Neutrophil (primary cell): ENCODE measurements around the gene KLHL4.
"Not testable (repeated sequence)": the region's sequence is repeated elsewhere in the genome, so short reads cannot be mapped to it uniquely, and the experiment has no call there.

Experiments
- H3K27ac ChIP-seq: fragments of 200-600 bp; sonication (generic); 2 replicates; pipeline ENCODE4 v1.5.1; 2016; ENCODE audit warnings: mild to moderate bottlenecking, moderate library complexity
- H3K27me3 ChIP-seq: fragments of 200-600 bp; sonication (generic); 2 replicates; pipeline ENCODE4 v1.6.0; 2016; ENCODE audit warnings: mild to moderate bottlenecking
- H3K36me3 ChIP-seq: fragments of 200-600 bp; sonication (generic); 2 replicates; pipeline ENCODE4 v1.5.1; 2017
- H3K4me1 ChIP-seq, 2 experiments: fragments of 200-600 bp in 1 of 2; sonication (generic) in 1 of 2; 1 replicate in 1 of 2; 2 replicates in 1 of 2; pipeline versions ENCODE4 v1.5.1 to v1.6.1; 2013 to 2016; ENCODE audit warnings: low read depth in 1 of 2, low read length in 1 of 2, mild to moderate bottlenecking in 1 of 2, moderate library complexity in 1 of 2; ENCODE audit not compliant: control insufficient read depth in 1 of 2, insufficient read depth in 1 of 2
- H3K4me3 ChIP-seq, 2 experiments: fragments of 200-600 bp in 1 of 2; sonication (generic) in 1 of 2; 1 replicate in 1 of 2; 2 replicates in 1 of 2; pipeline ENCODE4 v1.5.1; 2013 to 2016; ENCODE audit warnings: low read depth in 1 of 2, low read length in 1 of 2, mild to moderate bottlenecking in 1 of 2, moderate library complexity in 1 of 2
- H3K9me3 ChIP-seq: fragments of 200-600 bp; sonication (generic); 2 replicates; pipeline ENCODE4 v1.5.1; 2016
- TF ChIP-seq, protein P1 (sequence below): fragments of 200-600 bp; sonication (generic); IDR thresholded peaks from 2 replicates; pipeline ENCODE4 v1.5.1; 2016; ENCODE audit warnings: antibody characterized with exemption

The KLHL4 gene

DNA sequence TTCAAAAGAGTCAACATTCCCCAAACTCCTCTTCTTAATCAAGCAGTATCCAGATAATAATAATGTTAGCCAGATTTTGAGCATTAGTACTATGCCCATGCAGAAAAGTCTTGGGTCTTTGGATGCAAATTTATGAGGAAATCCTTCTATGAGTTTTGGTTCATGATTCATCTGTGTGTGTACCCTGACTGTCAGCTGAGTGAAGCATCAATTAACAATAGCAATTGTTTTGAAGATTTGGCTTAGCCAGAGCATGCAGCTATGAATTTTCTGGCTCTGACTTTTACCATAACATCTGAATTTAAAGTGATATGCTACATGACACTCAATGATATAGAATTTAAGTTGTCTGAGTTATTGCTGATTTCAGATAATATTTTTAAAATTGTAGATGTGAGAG, 145.8 kb downstream of the KLHL4 start:
- Histone ChIP-seq H3K9me3 (no peaks in the 10 kb centered on the region), H3K27ac (no peak overlapping the region), H3K4me3 (no peak overlapping the region), H3K4me1 (no peaks in the 10 kb centered on the region), H3K27me3 (no peaks in the 10 kb centered on the region), H3K36me3 (no peaks in the 10 kb centered on the region)
- TF ChIP-seq, protein P1, sequence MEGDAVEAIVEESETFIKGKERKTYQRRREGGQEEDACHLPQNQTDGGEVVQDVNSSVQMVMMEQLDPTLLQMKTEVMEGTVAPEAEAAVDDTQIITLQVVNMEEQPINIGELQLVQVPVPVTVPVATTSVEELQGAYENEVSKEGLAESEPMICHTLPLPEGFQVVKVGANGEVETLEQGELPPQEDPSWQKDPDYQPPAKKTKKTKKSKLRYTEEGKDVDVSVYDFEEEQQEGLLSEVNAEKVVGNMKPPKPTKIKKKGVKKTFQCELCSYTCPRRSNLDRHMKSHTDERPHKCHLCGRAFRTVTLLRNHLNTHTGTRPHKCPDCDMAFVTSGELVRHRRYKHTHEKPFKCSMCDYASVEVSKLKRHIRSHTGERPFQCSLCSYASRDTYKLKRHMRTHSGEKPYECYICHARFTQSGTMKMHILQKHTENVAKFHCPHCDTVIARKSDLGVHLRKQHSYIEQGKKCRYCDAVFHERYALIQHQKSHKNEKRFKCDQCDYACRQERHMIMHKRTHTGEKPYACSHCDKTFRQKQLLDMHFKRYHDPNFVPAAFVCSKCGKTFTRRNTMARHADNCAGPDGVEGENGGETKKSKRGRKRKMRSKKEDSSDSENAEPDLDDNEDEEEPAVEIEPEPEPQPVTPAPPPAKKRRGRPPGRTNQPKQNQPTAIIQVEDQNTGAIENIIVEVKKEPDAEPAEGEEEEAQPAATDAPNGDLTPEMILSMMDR, result no peak

DNA sequence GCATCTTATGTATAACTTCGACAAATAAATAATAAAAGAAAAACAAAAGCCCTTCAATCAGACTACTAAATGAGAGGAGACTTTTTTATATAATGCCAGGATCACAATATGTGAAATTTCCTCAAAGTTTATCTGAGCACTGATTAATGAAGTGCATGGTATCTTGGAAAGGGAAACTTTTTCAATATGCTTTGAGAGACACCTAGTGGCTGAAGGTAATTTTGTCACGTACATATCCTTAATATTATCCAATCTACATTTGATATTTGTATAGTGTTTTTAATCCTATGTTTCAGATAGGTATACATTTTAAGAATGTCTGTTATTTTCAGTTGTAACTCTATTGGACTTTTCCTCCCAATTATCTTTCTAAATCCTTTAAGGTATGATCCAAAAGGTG, 146.8 kb downstream of the KLHL4 start:
- no peak overlapping the region for H3K4me3 ChIP-seq
- no peaks in the 10 kb centered on the region for H3K27me3 ChIP-seq
- no peaks in the 10 kb centered on the region for H3K4me1 ChIP-seq
- H3K36me3 ChIP-seq, result no peaks in the 10 kb centered on the region
- no peak overlapping the region for H3K27ac ChIP-seq
- TF ChIP-seq, protein P1, result no peak
- H3K9me3 ChIP-seq, result no peaks in the 10 kb centered on the region

DNA sequence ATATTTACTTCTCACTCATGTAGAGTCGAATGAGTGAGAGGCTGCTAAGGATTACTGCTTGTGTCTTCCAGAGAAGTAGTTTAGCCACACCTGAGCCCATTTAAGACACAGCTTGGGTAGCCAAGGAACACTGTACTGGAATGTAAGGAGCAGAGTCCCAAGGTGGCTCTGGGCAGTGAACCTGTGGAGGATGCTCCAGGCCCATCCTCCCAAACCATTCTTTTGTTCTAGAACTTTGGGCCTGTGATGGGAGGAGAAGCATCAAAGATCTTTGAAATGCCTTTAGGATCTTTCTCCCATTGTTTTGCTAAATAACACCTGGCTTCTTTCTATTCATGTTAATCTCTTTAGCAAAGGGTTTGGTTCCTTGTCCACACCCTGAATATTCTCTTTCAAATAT, 162.2 kb downstream of the KLHL4 start:
- H3K27ac ChIP-seq, result no peak overlapping the region
- no peak overlapping the region for H3K4me3 ChIP-seq
- no peaks in the 10 kb centered on the region for H3K9me3 ChIP-seq
- no peaks in the 10 kb centered on the region for H3K4me1 ChIP-seq
- TF ChIP-seq, protein P1, result no peak
- no peaks in the 10 kb centered on the region for H3K27me3 ChIP-seq
- no peaks in the 10 kb centered on the region for H3K36me3 ChIP-seq

DNA sequence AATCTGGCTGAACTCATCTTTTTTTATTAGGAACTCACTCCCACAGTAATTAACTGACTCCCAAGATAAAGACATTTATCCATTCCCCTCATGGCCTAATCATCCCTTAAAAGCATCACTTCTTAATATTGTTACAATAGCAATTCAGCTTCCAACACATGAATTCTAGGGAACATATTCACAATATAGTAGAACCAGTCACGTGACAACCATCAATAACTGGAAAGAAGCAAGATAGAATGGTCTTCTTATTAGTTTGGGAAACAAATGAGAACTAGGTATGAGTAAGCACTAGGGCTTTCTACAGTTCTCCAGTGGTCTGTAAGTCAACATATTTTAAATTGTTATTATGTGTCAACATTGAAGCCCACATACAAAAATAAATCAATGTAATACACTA, 170.1 kb downstream of the KLHL4 start:
- Histone ChIP-seq H3K4me3 (no peak overlapping the region), H3K9me3 (no peaks in the 10 kb centered on the region), H3K36me3 (no peaks in the 10 kb centered on the region), H3K27ac (no peak overlapping the region), H3K27me3 (no peaks in the 10 kb centered on the region), H3K4me1 (no peaks in the 10 kb centered on the region)
- TF ChIP-seq, protein P1, result no peak

DNA sequence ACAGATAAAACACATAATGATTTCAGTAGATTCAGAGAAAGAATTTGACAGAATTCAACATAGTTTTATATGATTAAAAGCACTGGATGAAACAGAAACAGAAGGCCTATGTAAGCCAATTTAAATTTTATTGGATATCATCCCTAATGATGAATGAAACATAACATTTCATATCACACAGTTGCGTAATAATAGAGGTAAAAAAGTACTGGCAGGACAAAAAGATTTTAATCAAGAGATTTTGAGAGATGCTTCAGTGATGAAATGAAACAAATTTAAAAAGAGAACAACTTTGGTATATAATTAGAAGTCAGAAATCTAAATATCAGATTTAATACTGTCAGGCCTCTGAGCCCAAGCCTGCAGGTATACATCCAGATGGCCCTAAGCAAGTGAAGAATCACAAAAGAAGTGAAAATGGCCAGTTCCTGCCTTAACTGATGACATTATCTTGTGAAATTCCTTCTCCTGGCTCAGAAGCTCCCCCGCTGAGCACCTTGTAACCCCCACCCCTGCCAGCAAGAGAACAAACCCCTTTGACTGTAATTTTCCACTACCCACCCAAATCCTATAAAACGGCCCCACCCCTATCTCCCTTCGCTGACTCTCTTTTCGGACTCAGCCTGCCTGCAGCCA, 170.6 kb downstream of the KLHL4 start:
- not testable (repeated sequence) for H3K27ac ChIP-seq, H3K9me3 ChIP-seq, H3K27me3 ChIP-seq, H3K36me3 ChIP-seq, H3K4me3 ChIP-seq, H3K4me1 ChIP-seq

DNA sequence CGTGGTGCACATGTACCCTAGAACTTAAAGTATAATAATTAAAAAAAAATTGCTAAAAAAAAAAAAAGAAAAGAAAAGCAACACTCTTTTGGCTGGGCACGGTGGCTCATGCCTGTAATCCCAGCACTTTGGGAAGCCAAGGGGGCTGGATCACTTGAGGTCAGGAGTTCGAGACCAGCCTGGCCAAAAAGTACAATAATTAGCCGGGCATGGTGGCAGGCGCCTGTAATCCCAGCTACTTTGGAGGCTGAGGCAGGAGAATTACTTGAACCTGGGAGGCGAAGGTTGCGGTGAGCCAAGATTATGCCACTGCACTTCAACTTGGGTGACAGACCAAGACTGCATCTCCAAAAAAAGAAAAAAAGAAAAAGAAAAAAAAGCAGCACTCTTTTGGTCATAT, 171.6 kb downstream of the KLHL4 start:
- H3K9me3 ChIP-seq, result not testable (repeated sequence)

DNA sequence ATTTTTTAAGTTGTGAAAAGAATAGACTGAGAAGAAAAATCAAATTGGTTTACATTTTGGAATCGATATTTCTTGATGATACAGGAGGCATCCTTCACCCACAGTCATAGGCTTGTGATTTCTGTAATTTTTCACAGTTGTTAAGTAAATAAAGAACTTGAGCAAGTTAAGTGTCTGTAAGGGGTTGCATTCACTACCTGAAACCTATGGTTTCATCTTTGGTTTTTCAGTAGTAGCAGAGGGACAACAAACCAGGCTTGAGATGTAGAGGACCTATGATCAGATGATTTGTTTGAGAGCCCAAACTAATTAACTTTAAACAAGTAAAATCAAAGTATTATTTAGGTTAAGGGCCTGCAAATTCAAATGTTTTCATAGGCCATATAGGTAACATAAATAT, 175.6 kb downstream of the KLHL4 start:
- Histone ChIP-seq H3K4me3 (no peak overlapping the region), H3K36me3 (no peaks in the 10 kb centered on the region), H3K9me3 (no peaks in the 10 kb centered on the region), H3K27ac (no peak overlapping the region), H3K4me1 (no peaks in the 10 kb centered on the region), H3K27me3 (no peaks in the 10 kb centered on the region)
- TF ChIP-seq, protein P1, result no peak

More for the DNA sequence above, 171.6 kb downstream of the KLHL4 start:
- not testable (repeated sequence) for H3K36me3 ChIP-seq, H3K4me3 ChIP-seq, H3K4me1 ChIP-seq, H3K27me3 ChIP-seq, H3K27ac ChIP-seq
